ENCODE measurements around the gene C17orf113.

The C17orf113 gene

GRCh38 chr17:42075789-42076188, 25.4 kb upstream of the C17orf113 start:
- Mint-ChIP-seq H3K9me3 (no peaks in the 10 kb centered on the region), H3K4me1 (peaks cover 13% of the 10 kb centered on the region), H3K27me3 (ENCODE audit: low read depth) (peaks cover 44% of the 10 kb centered on the region), H3K4me3 (no peak overlapping the region), H3K36me3 (ENCODE audit: low read depth) (no peaks in the 10 kb centered on the region), H3K27ac (no peak overlapping the region)
- TF ChIP-seq CTCF (IDR thresholded peaks at IDR 0.05; ENCODE audit: unreplicated experiment in 3 of 3): no peak

GRCh38 chr17:42072323-42073187, 22.2 kb upstream of the C17orf113 start:
- H3K4me1 Mint-ChIP-seq: peaks cover 7% of the 10 kb centered on the region
- H3K27ac Mint-ChIP-seq: no peak overlapping the region
- no peaks in the 10 kb centered on the region for H3K36me3 Mint-ChIP-seq (ENCODE audit: low read depth)
- H3K4me3 Mint-ChIP-seq: peak overlapping the region; percentile 54 to 64 (median 56)
- peaks cover 47% of the 10 kb centered on the region for H3K27me3 Mint-ChIP-seq (ENCODE audit: low read depth)
- H3K9me3 Mint-ChIP-seq: no peaks in the 10 kb centered on the region
- TF ChIP-seq CTCF (IDR thresholded peaks at IDR 0.05; ENCODE audit: unreplicated experiment in 3 of 3): peak in 1 of 3 experiments; percentile 14

GRCh38 chr17:42071810-42072209, 21.4 kb upstream of the C17orf113 start:
- H3K9me3 Mint-ChIP-seq: no peaks in the 10 kb centered on the region
- no peak overlapping the region for H3K27ac Mint-ChIP-seq
- H3K36me3 Mint-ChIP-seq (ENCODE audit: low read depth): no peaks in the 10 kb centered on the region
- H3K27me3 Mint-ChIP-seq (ENCODE audit: low read depth): peaks cover 43% of the 10 kb centered on the region
- H3K4me1 Mint-ChIP-seq: peaks cover 12% of the 10 kb centered on the region
- no peak for TF ChIP-seq CTCF (IDR thresholded peaks at IDR 0.05; ENCODE audit: unreplicated experiment in 3 of 3)
- peak overlapping the region in 2 of 3 experiments; percentile 30 to 61 for H3K4me3 Mint-ChIP-seq

GRCh38 chr17:42068979-42069378, 18.6 kb upstream of the C17orf113 start:
- no peak for TF ChIP-seq CTCF (IDR thresholded peaks at IDR 0.05; ENCODE audit: unreplicated experiment in 3 of 3)

GRCh38 chr17:42067371-42068091, 17.1 kb upstream of the C17orf113 start:
- Mint-ChIP-seq H3K36me3 (ENCODE audit: low read depth) (no peaks in the 10 kb centered on the region), H3K9me3 (no peaks in the 10 kb centered on the region), H3K4me3 (no peak overlapping the region), H3K27ac (no peak overlapping the region), H3K27me3 (ENCODE audit: low read depth) (peaks cover 24% of the 10 kb centered on the region), H3K4me1 (peaks cover 22% of the 10 kb centered on the region)
- peak; percentile 88 to 91 (median 89) for TF ChIP-seq CTCF (IDR thresholded peaks at IDR 0.05; ENCODE audit: unreplicated experiment in 3 of 3)

More at GRCh38 chr17:42068979-42069378, 18.6 kb upstream of the C17orf113 start:
- H3K36me3 Mint-ChIP-seq (ENCODE audit: low read depth): no peaks in the 10 kb centered on the region
- no peak overlapping the region for H3K4me3 Mint-ChIP-seq
- H3K9me3 Mint-ChIP-seq: no peaks in the 10 kb centered on the region
- H3K4me1 Mint-ChIP-seq: peaks cover 15% of the 10 kb centered on the region
- H3K27me3 Mint-ChIP-seq (ENCODE audit: low read depth): peaks cover 32% of the 10 kb centered on the region
- H3K27ac Mint-ChIP-seq: no peak overlapping the region

All from nephron (organoid).